K562 (cell line): ENCODE data around the gene MTCH2. TPM values are rescaled to one million over a fixed set of nuclear protein-coding genes. Genes with fewer than 3 reads are reported as not detected.

Source experiments
- FOXM1 ChIP-seq, 2 experiments: fragments of 450-650 bp in 1 of 2; sonication (generic) in 1 of 2; formaldehyde crosslinking in 1 of 2; IDR thresholded peaks; 2 replicates each; pipeline versions ENCODE4 v1.6.1 to v1.9.0; 2017 to 2022; ENCODE audit warnings: low read depth in 2 of 2, mild to moderate bottlenecking in 2 of 2, missing genetic modification reagents in 1 of 2, moderate library complexity in 1 of 2
- polyA plus RNA-seq, 8 experiments: library from polyadenylated mRNA; depleted of rRNA in 4 of 8; stranded (reverse) in 5 of 8; unstranded in 3 of 8; fragments of >200 nt; fragmentation: Nextera tagmentation in 2 of 8; fragmentation: Illumina TruSeq in 1 of 8; extraction: Ambion mirVana in 2 of 8; extraction: Trizol in 1 of 8; gene quantifications; 2 replicates each; pipeline versions ENCODE4 v1.2.1 to v1.2.3, GENCODE V29; 2011 to 2014; ENCODE audit warnings: inconsistent platforms in 1 of 8, missing spikeins in 1 of 8
- total RNA-seq, 7 experiments: library from RNA; depleted of rRNA in 6 of 7; stranded (reverse); fragments of >200 nt in 6 of 7; fragmentation: Illumina TruSeq in 2 of 7; extraction: Trizol in 2 of 7; gene quantifications; 2 replicates each; pipeline versions ENCODE4 v1.2.1 to v1.2.3, GENCODE V29; 2011 to 2021; ENCODE audit warnings: low replicate concordance in 1 of 7
- TF ChIP-seq, protein P1 (sequence below): fragments of 200-600 bp; sonication (generic); IDR thresholded peaks from one replicate; pipeline ENCODE4 v1.6.1; 2012; ENCODE audit warnings: mild to moderate bottlenecking, low read depth, low read length, inconsistent platforms
- TF ChIP-seq, protein P2 (sequence below): IDR thresholded peaks from 3 replicates; pipeline ENCODE4 v1.6.1; 2011; ENCODE audit warnings: borderline replicate concordance, mild to moderate bottlenecking; ENCODE audit not compliant: insufficient read length, insufficient read depth

Gene MTCH2
- total and polyA plus RNA-seq, 9 of the 15 experiments (the other 6 are each of a cell fraction or from before 2014, with no cell fraction given): 95.4 to 620 (median 198) TPM

GRCh38 chr11:47578524-47579494 is 63.5 kb downstream of the MTCH2 start, which contains the start of the genes KBTBD4 and NDUFS3 (continued):
- TF ChIP-seq, protein P1, sequence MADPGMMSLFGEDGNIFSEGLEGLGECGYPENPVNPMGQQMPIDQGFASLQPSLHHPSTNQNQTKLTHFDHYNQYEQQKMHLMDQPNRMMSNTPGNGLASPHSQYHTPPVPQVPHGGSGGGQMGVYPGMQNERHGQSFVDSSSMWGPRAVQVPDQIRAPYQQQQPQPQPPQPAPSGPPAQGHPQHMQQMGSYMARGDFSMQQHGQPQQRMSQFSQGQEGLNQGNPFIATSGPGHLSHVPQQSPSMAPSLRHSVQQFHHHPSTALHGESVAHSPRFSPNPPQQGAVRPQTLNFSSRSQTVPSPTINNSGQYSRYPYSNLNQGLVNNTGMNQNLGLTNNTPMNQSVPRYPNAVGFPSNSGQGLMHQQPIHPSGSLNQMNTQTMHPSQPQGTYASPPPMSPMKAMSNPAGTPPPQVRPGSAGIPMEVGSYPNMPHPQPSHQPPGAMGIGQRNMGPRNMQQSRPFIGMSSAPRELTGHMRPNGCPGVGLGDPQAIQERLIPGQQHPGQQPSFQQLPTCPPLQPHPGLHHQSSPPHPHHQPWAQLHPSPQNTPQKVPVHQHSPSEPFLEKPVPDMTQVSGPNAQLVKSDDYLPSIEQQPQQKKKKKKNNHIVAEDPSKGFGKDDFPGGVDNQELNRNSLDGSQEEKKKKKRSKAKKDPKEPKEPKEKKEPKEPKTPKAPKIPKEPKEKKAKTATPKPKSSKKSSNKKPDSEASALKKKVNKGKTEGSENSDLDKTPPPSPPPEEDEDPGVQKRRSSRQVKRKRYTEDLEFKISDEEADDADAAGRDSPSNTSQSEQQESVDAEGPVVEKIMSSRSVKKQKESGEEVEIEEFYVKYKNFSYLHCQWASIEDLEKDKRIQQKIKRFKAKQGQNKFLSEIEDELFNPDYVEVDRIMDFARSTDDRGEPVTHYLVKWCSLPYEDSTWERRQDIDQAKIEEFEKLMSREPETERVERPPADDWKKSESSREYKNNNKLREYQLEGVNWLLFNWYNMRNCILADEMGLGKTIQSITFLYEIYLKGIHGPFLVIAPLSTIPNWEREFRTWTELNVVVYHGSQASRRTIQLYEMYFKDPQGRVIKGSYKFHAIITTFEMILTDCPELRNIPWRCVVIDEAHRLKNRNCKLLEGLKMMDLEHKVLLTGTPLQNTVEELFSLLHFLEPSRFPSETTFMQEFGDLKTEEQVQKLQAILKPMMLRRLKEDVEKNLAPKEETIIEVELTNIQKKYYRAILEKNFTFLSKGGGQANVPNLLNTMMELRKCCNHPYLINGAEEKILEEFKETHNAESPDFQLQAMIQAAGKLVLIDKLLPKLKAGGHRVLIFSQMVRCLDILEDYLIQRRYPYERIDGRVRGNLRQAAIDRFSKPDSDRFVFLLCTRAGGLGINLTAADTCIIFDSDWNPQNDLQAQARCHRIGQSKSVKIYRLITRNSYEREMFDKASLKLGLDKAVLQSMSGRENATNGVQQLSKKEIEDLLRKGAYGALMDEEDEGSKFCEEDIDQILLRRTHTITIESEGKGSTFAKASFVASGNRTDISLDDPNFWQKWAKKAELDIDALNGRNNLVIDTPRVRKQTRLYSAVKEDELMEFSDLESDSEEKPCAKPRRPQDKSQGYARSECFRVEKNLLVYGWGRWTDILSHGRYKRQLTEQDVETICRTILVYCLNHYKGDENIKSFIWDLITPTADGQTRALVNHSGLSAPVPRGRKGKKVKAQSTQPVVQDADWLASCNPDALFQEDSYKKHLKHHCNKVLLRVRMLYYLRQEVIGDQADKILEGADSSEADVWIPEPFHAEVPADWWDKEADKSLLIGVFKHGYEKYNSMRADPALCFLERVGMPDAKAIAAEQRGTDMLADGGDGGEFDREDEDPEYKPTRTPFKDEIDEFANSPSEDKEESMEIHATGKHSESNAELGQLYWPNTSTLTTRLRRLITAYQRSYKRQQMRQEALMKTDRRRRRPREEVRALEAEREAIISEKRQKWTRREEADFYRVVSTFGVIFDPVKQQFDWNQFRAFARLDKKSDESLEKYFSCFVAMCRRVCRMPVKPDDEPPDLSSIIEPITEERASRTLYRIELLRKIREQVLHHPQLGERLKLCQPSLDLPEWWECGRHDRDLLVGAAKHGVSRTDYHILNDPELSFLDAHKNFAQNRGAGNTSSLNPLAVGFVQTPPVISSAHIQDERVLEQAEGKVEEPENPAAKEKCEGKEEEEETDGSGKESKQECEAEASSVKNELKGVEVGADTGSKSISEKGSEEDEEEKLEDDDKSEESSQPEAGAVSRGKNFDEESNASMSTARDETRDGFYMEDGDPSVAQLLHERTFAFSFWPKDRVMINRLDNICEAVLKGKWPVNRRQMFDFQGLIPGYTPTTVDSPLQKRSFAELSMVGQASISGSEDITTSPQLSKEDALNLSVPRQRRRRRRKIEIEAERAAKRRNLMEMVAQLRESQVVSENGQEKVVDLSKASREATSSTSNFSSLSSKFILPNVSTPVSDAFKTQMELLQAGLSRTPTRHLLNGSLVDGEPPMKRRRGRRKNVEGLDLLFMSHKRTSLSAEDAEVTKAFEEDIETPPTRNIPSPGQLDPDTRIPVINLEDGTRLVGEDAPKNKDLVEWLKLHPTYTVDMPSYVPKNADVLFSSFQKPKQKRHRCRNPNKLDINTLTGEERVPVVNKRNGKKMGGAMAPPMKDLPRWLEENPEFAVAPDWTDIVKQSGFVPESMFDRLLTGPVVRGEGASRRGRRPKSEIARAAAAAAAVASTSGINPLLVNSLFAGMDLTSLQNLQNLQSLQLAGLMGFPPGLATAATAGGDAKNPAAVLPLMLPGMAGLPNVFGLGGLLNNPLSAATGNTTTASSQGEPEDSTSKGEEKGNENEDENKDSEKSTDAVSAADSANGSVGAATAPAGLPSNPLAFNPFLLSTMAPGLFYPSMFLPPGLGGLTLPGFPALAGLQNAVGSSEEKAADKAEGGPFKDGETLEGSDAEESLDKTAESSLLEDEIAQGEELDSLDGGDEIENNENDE: peak; percentile 49
- TF ChIP-seq FOXM1 (IDR thresholded peaks at IDR 0.05; ENCODE audit: low read depth) (peak; percentile 57), FOXM1 (CRISPR knock-in tag; IDR thresholded peaks at IDR 0.05; ENCODE audit: low read depth) (peak; percentile 80; the same call in 1 of the 2 replicates)
- TF ChIP-seq, protein P2, sequence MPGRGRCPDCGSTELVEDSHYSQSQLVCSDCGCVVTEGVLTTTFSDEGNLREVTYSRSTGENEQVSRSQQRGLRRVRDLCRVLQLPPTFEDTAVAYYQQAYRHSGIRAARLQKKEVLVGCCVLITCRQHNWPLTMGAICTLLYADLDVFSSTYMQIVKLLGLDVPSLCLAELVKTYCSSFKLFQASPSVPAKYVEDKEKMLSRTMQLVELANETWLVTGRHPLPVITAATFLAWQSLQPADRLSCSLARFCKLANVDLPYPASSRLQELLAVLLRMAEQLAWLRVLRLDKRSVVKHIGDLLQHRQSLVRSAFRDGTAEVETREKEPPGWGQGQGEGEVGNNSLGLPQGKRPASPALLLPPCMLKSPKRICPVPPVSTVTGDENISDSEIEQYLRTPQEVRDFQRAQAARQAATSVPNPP: no peak
